SU-DHL-6 (cell line): ENCODE data around the gene IDH3B.

Source experiments
- CTCF ChIP-seq: fragments of 200-600 bp; sonication (generic); IDR thresholded peaks from one replicate; pipeline ENCODE4 v1.5.1; 2017; ENCODE audit warnings: antibody characterized with exemption, mild to moderate bottlenecking, low read length, moderate library complexity; ENCODE audit not compliant: insufficient read depth, poor library complexity, severe bottlenecking
- EZH2phosphoT487 ChIP-seq: fragments of 200-600 bp; sonication (generic), shearing (Covaris generic); conservative IDR thresholded peaks from 2 replicates; pipeline ENCODE4 v1.6.1; 2018; ENCODE audit warnings: mild to moderate bottlenecking, antibody characterized with exemption, low read length, moderate library complexity, mixed read lengths

GRCh38 chr20:2691127-2691526 is 27.1 kb upstream of the IDH3B start:
- TF ChIP-seq CTCF = no peak
- no peak for TF ChIP-seq EZH2phosphoT487
